GM23338 (cell line): ENCODE results near the gene GCNT2. TPM values are rescaled to one million over a fixed set of nuclear protein-coding genes. Genes with fewer than 3 reads are reported as not detected.

Experiments used
- ATAC-seq: fragments of 200-7000 bp; cut with Tn5 transposase; 3 replicates; pipeline ENCODE4 v1.9.1; 2020
- DNase-seq: peaks from one replicate; pipeline ENCODE4 v3.0.0-alpha.2; 2015; ENCODE audit warnings: low spot score
- H2AFZ ChIP-seq: fragments of 200-600 bp; sonication (generic); 2 replicates; pipeline ENCODE4 v1.8.0; 2016; ENCODE audit warnings: antibody characterized with exemption, mild to moderate bottlenecking, moderate library complexity
- H3F3A ChIP-seq: fragments of 200-600 bp; sonication (generic); replicated peaks from 2 replicates; pipeline ENCODE4 v1.8.0; 2017; ENCODE audit warnings: antibody characterized with exemption, mixed run types, low read depth
- H3K27ac ChIP-seq: fragments of 200-600 bp; sonication (generic); 2 replicates; pipeline ENCODE4 v1.6.1; 2016; ENCODE audit warnings: low read depth
- H3K27me3 ChIP-seq: fragments of 200-600 bp; sonication (generic); 2 replicates; pipeline ENCODE4 v1.8.0; 2016; ENCODE audit warnings: mild to moderate bottlenecking, mixed run types, moderate library complexity; ENCODE audit not compliant: insufficient read depth
- H3K36me3 ChIP-seq: fragments of 200-600 bp; sonication (generic); 2 replicates; pipeline ENCODE4 v1.8.0; 2016; ENCODE audit warnings: mild to moderate bottlenecking; ENCODE audit not compliant: insufficient read depth
- H3K4me1 ChIP-seq: fragments of 200-600 bp; sonication (generic); 2 replicates; pipeline ENCODE4 v1.8.0; 2016; ENCODE audit warnings: mild to moderate bottlenecking, moderate library complexity; ENCODE audit not compliant: insufficient read depth
- H3K4me2 ChIP-seq: fragments of 200-600 bp; sonication (generic); 2 replicates; pipeline ENCODE4 v1.7.1; 2017; ENCODE audit warnings: mixed run types
- H3K4me3 ChIP-seq: fragments of 200-600 bp; sonication (generic); 2 replicates; pipeline ENCODE4 v1.6.1; 2016; ENCODE audit warnings: mixed run types
- H3K79me2 ChIP-seq: fragments of 200-600 bp; sonication (generic); replicated peaks from 2 replicates; pipeline ENCODE4 v1.8.0; 2017; ENCODE audit warnings: mild to moderate bottlenecking; ENCODE audit not compliant: insufficient read depth
- H3K9me2 ChIP-seq: fragments of 200-600 bp; sonication (generic); 2 replicates; pipeline ENCODE4 v1.8.0; 2017; ENCODE audit not compliant: insufficient read depth
- H4K20me1 ChIP-seq: fragments of 200-600 bp; sonication (generic); replicated peaks from 2 replicates; pipeline ENCODE4 v1.8.0; 2017; ENCODE audit warnings: mild to moderate bottlenecking; ENCODE audit not compliant: insufficient read depth
- H3K27ac Mint-ChIP-seq: 2 replicates; pipeline ENCODE4 v1.8.0; 2020; ENCODE audit warnings: inconsistent platforms, mild to moderate bottlenecking, moderate library complexity, mixed read lengths
- H3K27me3 Mint-ChIP-seq: 3 replicates; pipeline ENCODE4 v1.8.0; 2022; ENCODE audit warnings: low read depth, mild to moderate bottlenecking, moderate library complexity, mixed read lengths, inconsistent platforms; ENCODE audit not compliant: insufficient read depth, poor library complexity
- H3K36me3 Mint-ChIP-seq: 3 replicates; pipeline ENCODE4 v1.8.0; 2021; ENCODE audit warnings: low read depth, mild to moderate bottlenecking, inconsistent platforms, moderate library complexity, mixed read lengths
- H3K4me1 Mint-ChIP-seq: 3 replicates; pipeline ENCODE4 v1.8.0; 2020; ENCODE audit warnings: mild to moderate bottlenecking, inconsistent platforms, mixed read lengths
- H3K4me3 Mint-ChIP-seq: 3 replicates; pipeline ENCODE4 v1.8.0; 2021; ENCODE audit warnings: moderate library complexity, mild to moderate bottlenecking, inconsistent platforms, mixed read lengths
- H3K9me3 Mint-ChIP-seq: 3 replicates; pipeline ENCODE4 v1.8.0; 2020; ENCODE audit warnings: moderate library complexity, mild to moderate bottlenecking, inconsistent platforms, mixed read lengths
- CREB1 ChIP-seq: fragments of 250-450 bp; sonication (Bioruptor Pico); IDR thresholded peaks from 2 replicates; pipeline ENCODE4 v1.5.0; 2020; ENCODE audit warnings: low read depth, mild to moderate bottlenecking, moderate library complexity
- CTCF ChIP-seq, 2 experiments: fragments of 200-600 bp in 1 of 2; sonication (generic) in 1 of 2; conservative IDR thresholded peaks; 2 replicates each; pipeline versions ENCODE4 v1.5.1 to v1.6.1; 2016 to 2017; ENCODE audit warnings: antibody characterized with exemption in 2 of 2, low read depth in 2 of 2, mild to moderate bottlenecking in 2 of 2, moderate library complexity in 1 of 2
- ETS1 ChIP-seq: IDR thresholded peaks from 2 replicates; pipeline ENCODE4 v1.6.1; 2016; ENCODE audit warnings: antibody characterized with exemption
- EZH2 ChIP-seq: fragments of 200-600 bp; sonication (generic); IDR thresholded peaks from one replicate; pipeline ENCODE4 v1.8.0; 2017; ENCODE audit warnings: antibody characterized with exemption, mild to moderate bottlenecking, low read depth; ENCODE audit not compliant: unreplicated experiment
- EZH2phosphoT487 ChIP-seq: fragments of 200-600 bp; sonication (generic); IDR thresholded peaks from one replicate; pipeline ENCODE4 v1.8.1; 2018; ENCODE audit warnings: antibody characterized with exemption; ENCODE audit not compliant: unreplicated experiment
- JUNB ChIP-seq: IDR thresholded peaks from one replicate; pipeline ENCODE4 v1.6.1; 2016; ENCODE audit warnings: antibody characterized with exemption; ENCODE audit not compliant: unreplicated experiment
- NANOG ChIP-seq: IDR thresholded peaks from 2 replicates; pipeline ENCODE4 v1.6.1; 2016; ENCODE audit warnings: antibody characterized with exemption, borderline replicate concordance
- POLR2AphosphoS5 ChIP-seq: IDR thresholded peaks from 2 replicates; pipeline ENCODE4 v1.6.1; 2016; ENCODE audit warnings: antibody characterized with exemption, low read depth
- REST ChIP-seq: IDR thresholded peaks from one replicate; pipeline ENCODE4 v1.6.1; 2018; ENCODE audit warnings: antibody characterized with exemption; ENCODE audit not compliant: unreplicated experiment
- STAT1 ChIP-seq: IDR thresholded peaks from one replicate; pipeline ENCODE4 v1.6.1; 2016; ENCODE audit warnings: antibody characterized with exemption; ENCODE audit not compliant: unreplicated experiment
- ZNF114 ChIP-seq: fragments of 250-450 bp; sonication (Bioruptor Pico); IDR thresholded peaks from 2 replicates; pipeline ENCODE4 v1.5.0; 2020; ENCODE audit warnings: mild to moderate bottlenecking, moderate library complexity
- ZNF331 ChIP-seq: fragments of 250-450 bp; sonication (Bioruptor Pico); IDR thresholded peaks from 2 replicates; pipeline ENCODE4 v1.5.0; 2020; ENCODE audit warnings: low read depth, mild to moderate bottlenecking, moderate library complexity
- polyA plus RNA-seq: library from polyadenylated mRNA; unstranded; fragments of >200 nt; fragmentation: Nextera tagmentation; extraction: Ambion mirVana; gene quantifications from 2 replicates; pipeline ENCODE4 v1.2.1, GENCODE V29; 2016
- total RNA-seq: library from RNA; depleted of rRNA; stranded (reverse); fragments of >200 nt; shearing (Covaris generic); gene quantifications from 2 replicates; pipeline ENCODE4 v1.2.3, GENCODE V29; 2014

GCNT2 gene
- total and polyA plus RNA-seq, 2 experiments from 2014 or later: 28.3 to 137 TPM

- no peak for TF ChIP-seq EZH2
- TF ChIP-seq EZH2phosphoT487: no peak
- TF ChIP-seq ZNF331 (CRISPR knock-in tag): no peak
- no peak for TF ChIP-seq ZNF114 (CRISPR knock-in tag)
- no peak for TF ChIP-seq CREB1 (CRISPR knock-in tag)
- no peak for TF ChIP-seq STAT1
- no peak for TF ChIP-seq JUNB
- no peak for TF ChIP-seq REST
- no peak for TF ChIP-seq POLR2AphosphoS5
- TF ChIP-seq NANOG: no peak
Observed at GRCh38 chr6:10655508-10656055, 134.4 kb downstream of the GCNT2 start (continued).

- H3K4me2 ChIP-seq: peak overlapping the region; percentile 84
- peak overlapping the region; percentile 61 for H2AFZ ChIP-seq
- Mint-ChIP-seq H3K4me1 (peaks cover 3% of the 10 kb centered on the region; the same call in 2 of the 3 replicates), H3K27me3 (peaks cover 8% of the 10 kb centered on the region), H3K4me3 (peak overlapping the region; percentile 27; the same call in 2 of the 3 replicates), H3K36me3 (no peaks in the 10 kb centered on the region), H3K27ac (no peak overlapping the region), H3K9me3 (peaks cover 7% of the 10 kb centered on the region; the same call in 2 of the 3 replicates)
- H3K9me2 ChIP-seq: 0 out of 2 replicates have a peak, but pooled peaks cover 16% of the 10 kb centered on the region
- H3F3A ChIP-seq: 0 out of 2 replicates have a peak, but pooled peaks cover 3% of the 10 kb centered on the region
- peaks cover 13% of the 10 kb centered on the region for H3K27me3 ChIP-seq
- no peaks in the 10 kb centered on the region for H3K4me1 ChIP-seq
- H3K4me3 ChIP-seq: peak overlapping the region; percentile 73
- H3K27ac ChIP-seq: no peak overlapping the region
- no peaks in the 10 kb centered on the region for H3K36me3 ChIP-seq
- ATAC-seq (peak; percentile 63), DNase-seq (peak; percentile 18)
- no peaks in the 10 kb centered on the region for H4K20me1 ChIP-seq
- H3K79me2 ChIP-seq: no peaks in the 10 kb centered on the region
- TF ChIP-seq ETS1: no peak
- TF ChIP-seq JUNB: no peak
- TF ChIP-seq EZH2: no peak
- no peak for TF ChIP-seq CREB1 (CRISPR knock-in tag)
- no peak for TF ChIP-seq ZNF114 (CRISPR knock-in tag)
- TF ChIP-seq NANOG: no peak
- no peak for TF ChIP-seq ZNF331 (CRISPR knock-in tag)
- no peak for TF ChIP-seq STAT1
- no peak for TF ChIP-seq CTCF (conservative IDR thresholded peaks at IDR 0.05; ENCODE audit: low read depth in 2 of 2)
- no peak for TF ChIP-seq REST
Observed at GRCh38 chr6:10658910-10659698, 138.0 kb downstream of the GCNT2 start.
